Fibroblast of peridontal ligament (primary cell): ENCODE results near the gene LAPTM5.
"Not testable (repeated sequence)": the region's sequence is repeated elsewhere in the genome, so short reads cannot be mapped to it uniquely, and the experiment has no call there.

ENCODE experiments used
- DNase-seq: peaks from one replicate; pipeline ENCODE4 v3.0.0-alpha.2; 2010; ENCODE audit errors: extremely low read depth

LAPTM5 gene

GRCh38 chr1:30757352-30758120 is at the start of gene LAPTM5:
TSS of gene LAPTM5 (minus strand) at chr1:30757774. CDS start at chr1:30757745, 29 bp downstream.
- no peak for DNase-seq

- no peak for DNase-seq
These were observed 49.1 kb upstream of the LAPTM5 start for GRCh38 chr1:30806381-30807317.

GRCh38 chr1:30805304-30806003 is 47.9 kb upstream of the LAPTM5 start:
- DNase-seq: no peak

- no peak for DNase-seq
These were observed 47.2 kb upstream of the LAPTM5 start for GRCh38 chr1:30804822-30805221.

- no peak for DNase-seq
These were observed 46.8 kb upstream of the LAPTM5 start for GRCh38 chr1:30804352-30804751.

GRCh38 chr1:30803562-30803961 is 46.0 kb upstream of the LAPTM5 start:
- no peak for DNase-seq

- DNase-seq: peak; percentile 60
These were observed 44.2 kb upstream of the LAPTM5 start for GRCh38 chr1:30801771-30802198.

GRCh38 chr1:30799233-30799511 is 41.6 kb upstream of the LAPTM5 start:
- no peak for DNase-seq

GRCh38 chr1:30798389-30799232 is 41.0 kb upstream of the LAPTM5 start:
- DNase-seq: no peak

- no peak for DNase-seq
These were observed 37.5 kb upstream of the LAPTM5 start for GRCh38 chr1:30795026-30795425.

- DNase-seq: no peak
These were observed 36.7 kb upstream of the LAPTM5 start for GRCh38 chr1:30794260-30794659.

- DNase-seq: no peak
These were observed 35.6 kb upstream of the LAPTM5 start for GRCh38 chr1:30793209-30793608.

GRCh38 chr1:30791868-30792267 is 34.3 kb upstream of the LAPTM5 start:
- no peak for DNase-seq

- DNase-seq: no peak
These were observed 33.5 kb upstream of the LAPTM5 start for GRCh38 chr1:30790850-30791778.

- DNase-seq: not testable (repeated sequence)
These were observed 32.6 kb upstream of the LAPTM5 start for GRCh38 chr1:30790256-30790525.

GRCh38 chr1:30789388-30790255 is 32.0 kb upstream of the LAPTM5 start:
- no peak for DNase-seq

GRCh38 chr1:30788580-30789387 is 31.2 kb upstream of the LAPTM5 start:
- DNase-seq: no peak

GRCh38 chr1:30787856-30788495 is 30.4 kb upstream of the LAPTM5 start:
- no peak for DNase-seq
